Stimulated activated CD4-positive, alpha-beta T cell treated with anti-CD3 and anti-CD28 coated beads, Interleukin-2, amount 100 ng/mL, for 4 hours (primary cell): ENCODE results near the gene GPR87.

ENCODE experiments used
- DNase-seq: peaks from one replicate; pipeline ENCODE4 v3.0.0-alpha.2; 2020; ENCODE audit warnings: low read depth

Gene GPR87, protein sequence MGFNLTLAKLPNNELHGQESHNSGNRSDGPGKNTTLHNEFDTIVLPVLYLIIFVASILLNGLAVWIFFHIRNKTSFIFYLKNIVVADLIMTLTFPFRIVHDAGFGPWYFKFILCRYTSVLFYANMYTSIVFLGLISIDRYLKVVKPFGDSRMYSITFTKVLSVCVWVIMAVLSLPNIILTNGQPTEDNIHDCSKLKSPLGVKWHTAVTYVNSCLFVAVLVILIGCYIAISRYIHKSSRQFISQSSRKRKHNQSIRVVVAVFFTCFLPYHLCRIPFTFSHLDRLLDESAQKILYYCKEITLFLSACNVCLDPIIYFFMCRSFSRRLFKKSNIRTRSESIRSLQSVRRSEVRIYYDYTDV

DNA sequence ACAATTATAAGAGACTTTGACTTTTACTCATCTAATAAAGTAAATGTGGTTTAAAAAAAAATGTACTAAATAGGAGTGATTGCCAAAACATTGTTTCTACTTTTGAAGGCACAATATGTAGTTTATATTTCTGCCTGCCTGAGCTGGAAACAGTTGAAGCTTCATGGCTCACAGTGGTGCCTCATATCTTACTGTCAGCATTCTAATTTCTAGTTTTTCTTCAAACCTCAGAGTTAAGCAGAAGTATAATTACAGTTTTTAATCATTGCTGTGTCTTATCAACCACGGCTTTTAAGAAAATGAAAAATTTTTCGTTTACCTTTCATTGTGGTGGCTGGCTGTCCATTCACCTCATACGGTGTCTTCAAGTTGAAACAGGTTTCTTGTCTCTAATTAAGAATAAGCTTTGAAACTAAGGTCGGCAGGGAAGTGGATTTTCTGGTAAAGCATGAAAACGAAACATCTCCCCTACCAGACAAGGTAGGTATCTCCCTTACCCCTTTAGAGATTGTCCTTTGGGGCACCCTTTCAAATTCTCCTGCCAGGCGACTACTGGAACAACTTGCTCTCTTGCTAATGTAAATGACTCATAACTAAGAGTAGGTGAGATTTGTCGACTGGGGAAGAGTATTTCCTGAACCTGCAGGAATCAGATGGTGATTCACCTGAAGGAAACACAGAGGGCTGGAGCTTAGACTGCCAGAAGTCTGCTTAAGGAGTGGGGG lies at the start of gene GPR87:
Gene GPR87, minus strand, starts transcription at position 554 of the 725 bp plus-strand sequence. CDS start 16,720 bp downstream, outside the sequence.
- no peak for DNase-seq

DNA sequence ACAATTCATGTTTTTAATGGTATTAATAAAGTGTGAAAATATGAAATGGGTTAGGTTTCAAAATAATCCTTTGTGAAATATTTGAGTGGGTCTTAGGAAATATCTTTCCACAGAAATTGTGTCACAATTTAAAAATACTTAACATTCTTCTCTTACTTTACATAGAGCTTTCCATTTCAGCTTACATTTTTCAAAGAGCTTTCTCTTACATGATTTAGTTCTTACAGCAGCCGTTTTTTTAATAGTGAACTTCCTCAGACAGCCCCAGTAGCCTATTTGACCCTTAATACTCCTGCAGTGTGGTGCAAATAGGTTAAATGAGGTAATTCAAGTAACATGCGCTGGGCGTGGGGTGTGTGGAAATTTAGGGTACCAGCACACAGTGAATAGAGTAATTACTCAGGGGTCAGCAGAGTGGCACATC lies 46.1 kb upstream of the GPR87 start:
- no peak for DNase-seq

DNA sequence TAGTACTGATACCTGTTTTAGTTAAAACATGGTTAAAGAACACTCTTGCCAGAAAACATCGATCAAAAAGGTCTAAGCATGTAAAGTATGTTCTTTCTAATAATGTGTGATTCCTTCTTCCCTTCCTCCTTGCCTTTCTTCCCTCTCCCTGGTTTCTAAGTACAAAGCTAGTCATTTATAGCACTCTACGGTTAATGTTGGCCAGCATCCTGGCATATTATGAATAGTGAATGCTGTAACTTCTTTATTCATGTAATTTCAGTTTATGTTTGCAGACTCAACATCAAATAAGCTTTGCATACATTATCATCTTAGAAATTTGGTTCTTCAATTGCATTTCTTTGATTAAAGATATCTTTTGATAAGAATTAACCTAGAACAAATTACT lies 40.8 kb upstream of the GPR87 start:
- DNase-seq: no peak

DNA sequence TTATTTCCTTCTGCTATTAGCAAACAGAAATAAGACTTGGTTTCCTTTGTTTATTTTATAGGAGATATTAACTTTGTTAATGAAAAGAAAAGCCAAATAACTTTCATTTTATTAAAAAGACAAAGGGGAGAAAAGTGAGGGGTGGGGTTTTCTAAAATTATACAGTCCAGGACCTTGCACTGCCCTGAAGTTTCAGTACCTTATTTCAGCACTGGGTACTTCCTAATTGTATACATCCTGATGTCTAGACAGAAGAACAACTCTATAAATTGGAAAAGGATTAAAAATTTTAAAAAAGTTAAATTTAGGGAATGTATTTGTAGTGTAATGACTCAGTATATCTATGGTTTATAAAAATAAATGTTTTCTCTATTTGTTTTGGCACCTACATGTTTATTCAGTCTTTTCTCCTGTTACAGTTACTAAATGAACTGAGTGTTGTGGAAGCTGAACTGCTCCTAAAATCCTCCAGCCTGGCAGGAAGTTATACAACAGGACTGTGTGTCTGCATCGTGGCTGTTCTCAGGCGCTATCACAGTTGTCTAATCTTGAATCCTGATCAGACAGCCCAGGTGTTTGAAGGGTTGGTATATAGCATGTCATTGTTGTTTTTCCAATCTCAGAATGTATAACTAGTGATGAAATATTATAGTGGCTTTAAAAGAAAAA lies 40.3 kb upstream of the GPR87 start:
- DNase-seq: no peak

DNA sequence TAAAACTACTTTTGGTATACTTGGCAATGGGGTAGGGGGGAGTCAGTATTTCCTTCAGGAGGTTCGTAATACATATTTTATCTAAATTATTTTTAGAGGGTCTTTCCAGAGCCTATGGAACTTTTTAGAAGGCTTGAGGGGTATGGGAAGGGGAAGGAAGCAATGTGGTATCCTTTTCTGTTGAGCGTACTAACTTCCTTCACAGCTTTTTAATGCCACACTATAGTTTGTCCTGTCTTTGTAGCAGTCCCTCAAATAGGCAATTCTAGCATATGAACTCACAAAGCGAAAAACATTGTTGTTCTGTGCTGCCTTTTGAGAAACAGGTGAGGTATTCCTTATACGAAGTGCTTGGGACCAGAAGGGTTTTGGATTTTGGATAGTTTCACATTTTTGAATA lies 35.0 kb upstream of the GPR87 start:
- no peak for DNase-seq

DNA sequence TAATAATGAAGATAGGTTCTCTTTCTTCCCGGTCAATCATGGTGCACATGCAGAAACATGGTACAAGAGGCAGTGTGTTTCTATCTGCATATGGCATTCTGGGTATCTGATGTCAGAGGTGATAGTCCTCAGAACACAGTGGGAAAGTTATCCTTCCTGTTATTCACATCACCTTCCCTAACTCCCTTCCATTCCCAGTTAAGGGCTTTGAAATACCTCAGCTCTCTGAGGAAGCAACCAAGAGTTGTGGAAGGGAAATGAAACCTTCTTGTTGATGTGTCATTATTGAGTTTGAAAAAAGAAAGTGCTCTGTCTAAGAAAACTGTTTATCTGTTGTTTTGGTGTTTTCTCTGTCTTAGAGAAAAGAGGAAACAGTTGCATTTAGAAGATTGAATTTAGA lies 34.6 kb upstream of the GPR87 start:
- DNase-seq: no peak

DNA sequence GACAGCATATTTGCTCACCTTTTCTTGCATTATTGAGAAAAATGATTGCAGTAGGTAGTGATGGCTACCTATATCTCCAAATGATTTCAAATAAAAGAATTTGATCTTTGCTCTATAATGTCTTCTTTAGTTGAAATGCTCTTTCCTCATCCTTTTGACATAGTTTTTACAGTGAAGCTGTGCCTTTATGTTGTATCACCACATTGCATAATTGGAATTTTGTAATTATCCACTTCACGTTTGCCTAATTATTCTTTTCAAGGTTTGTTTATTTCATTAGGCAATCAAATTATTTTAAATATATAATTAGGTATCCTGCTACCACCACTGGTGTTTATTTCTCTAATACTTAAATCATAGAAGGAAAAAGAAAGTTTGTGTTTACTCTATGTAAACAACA lies 34.0 kb upstream of the GPR87 start:
- DNase-seq: no peak

DNA sequence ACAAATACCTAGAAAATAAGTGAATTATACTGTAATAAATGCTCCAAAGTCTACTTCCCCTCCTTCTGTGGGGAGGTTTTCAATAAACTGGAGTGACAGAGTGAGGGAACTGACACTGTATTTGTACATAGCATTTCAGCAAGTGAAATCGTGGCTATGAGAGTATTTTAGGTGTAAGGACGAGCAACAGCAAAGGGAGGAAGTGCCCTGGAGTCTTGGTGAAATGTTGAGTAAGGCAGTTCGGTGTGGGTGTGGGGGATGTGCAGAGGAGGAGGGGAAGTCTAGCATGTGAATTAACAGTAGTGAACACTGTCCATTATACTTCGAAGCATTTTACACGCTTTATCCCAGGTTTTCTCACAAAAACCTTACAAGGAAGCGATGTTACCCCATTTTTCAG lies 30.8 kb upstream of the GPR87 start:
- no peak for DNase-seq

DNA sequence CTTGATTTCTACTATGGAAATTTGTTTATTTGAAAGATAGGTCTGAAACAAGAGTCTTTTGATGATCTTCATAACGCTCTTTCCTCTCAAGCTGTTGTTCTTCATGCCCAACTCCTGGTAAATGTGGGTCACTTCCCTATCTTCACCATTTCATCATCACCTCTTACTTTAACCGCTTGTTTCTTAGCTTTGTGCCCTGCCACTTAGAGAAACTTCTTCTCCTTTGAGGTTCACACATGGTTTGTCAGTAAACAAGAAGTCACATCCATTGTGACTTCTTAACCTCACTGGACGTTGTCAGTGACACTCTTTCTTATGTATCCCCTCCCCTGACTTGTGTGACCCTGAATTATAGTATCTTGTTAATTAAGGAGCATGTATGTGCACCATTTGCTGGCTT lies 29.7 kb upstream of the GPR87 start:
- DNase-seq: no peak

DNA sequence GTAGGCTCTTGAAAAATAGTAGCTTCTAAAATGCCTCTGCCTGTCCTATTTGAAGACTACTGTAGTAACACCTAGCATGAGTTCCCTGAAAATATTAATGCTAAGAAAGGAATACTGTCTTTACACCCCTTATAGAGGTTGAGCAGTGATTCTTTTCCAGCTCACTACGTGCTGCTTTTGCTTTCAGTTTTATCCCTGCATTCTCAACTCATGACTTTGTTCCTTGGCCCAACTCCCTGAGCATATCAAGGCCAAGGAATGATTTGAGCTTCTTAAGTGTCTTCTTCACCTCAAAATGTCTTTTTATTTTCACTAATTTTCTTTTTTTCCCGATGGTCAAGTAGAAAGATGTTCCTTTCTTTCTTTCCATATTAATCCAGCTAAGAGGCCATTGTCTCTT lies 29.2 kb upstream of the GPR87 start:
- DNase-seq: no peak

DNA sequence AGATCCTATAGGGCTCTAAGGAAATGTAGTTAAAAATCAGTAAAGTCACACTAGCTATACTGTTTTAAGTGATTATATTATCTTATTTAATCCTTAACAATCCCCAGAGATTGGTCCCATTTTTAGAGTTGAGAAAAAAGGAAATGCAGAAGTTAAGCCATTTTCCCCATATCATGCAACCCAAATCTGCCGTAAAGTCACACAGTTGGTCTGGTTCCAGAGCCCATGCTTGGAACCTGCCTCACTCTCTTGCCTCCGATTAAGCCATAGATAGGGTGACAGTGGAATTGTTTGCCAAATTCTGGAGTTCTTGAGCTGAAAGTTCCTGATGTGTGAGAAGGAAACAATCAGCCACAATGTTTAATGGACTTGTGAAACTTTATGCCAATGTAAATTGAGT lies 15.1 kb upstream of the GPR87 start:
- no peak for DNase-seq

DNA sequence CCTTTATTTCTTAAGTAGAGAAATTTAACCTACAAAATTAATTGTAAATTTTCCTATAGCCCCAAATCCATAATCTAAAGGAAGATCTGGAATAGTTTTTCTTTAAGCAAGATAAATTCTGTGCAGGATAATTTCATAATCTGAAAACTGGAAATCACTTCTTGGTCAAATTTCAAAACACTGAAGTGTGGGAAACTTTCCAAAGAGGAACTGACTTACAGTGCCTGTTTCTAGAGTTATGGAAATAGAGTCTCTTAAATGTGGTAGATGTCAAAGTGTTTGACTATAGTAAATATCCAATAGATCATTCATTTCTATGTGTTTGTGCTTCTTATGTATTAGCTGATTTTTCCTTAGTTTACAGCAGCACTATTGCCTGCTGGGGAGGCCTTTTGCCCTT lies 14.3 kb upstream of the GPR87 start:
- no peak for DNase-seq

DNA sequence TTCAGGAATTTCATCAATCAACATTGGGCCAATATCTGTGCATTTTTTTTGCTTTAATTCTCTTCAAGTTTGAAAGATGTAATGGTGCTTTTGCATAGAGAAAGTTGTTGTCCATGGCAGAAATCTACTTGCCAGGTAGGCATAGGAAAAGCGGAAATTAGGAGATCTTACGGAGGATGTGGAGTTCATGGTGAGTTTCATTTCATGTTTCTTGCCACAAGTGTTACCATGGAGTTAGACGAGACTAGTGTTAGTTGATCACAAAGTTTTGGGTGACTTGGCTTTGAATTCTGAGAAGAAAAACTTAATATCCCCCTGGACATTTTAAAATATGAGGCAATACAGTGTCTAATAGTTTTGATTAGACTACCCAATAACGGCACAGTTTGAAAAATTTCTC lies 13.8 kb upstream of the GPR87 start:
- DNase-seq: no peak

DNA sequence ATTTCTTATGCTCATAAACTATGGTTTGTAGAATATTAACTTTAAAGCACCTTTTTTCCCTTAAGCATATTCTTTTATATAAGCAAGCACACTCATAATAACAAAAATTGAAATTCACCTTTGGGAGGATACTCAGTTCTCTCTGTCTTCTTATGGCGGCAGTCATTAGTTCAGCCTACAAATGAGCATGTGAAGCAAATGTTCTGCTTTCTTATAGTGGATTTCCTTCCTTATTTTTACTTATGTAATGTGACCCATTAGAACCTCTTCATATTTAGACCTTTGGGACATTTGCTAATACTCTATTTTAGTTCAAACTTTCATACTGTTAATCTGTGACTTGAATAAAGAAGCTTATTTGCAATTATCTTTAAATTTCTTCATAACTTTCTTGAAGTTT lies 12.7 kb upstream of the GPR87 start, which contains the start of gene P2RY13:
Gene P2RY13, minus strand, starts transcription at position 187 of the 400 bp plus-strand sequence. Its CDS starts 21 bp downstream, at position 166.
- DNase-seq: no peak

DNA sequence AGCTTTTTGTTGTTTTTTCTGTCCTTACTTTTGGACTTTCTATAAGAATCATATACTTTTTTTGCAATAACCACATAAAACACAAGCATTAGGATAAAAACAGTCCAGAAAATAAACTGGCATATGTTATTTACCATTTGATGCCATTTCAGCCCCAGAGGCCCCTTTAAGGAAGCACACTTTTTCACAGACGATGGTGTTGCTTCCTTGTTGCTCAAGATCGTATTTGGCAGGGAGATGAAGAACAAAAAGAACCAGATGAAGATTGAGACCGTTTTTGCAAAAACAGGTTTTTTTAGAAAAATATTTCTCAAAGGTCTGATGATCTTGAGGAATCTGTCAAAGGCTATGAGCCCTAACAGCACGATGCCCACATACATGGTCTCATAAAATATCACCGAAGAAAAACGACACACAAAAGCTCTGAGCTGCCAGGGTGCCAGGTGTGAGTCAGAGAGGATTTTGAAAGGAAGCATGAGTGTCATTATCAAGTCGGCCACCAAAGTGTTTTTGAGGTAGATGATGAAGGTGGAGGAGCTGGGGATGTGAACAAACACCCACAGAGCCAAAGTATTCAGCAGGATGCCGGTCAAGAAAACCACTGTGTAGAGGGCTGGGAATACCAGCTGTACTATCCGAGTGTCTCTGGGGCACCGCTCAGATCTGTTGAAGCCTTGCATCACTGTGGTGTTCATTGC lies 11.8 kb upstream of the GPR87 start:
- DNase-seq: no peak

DNA sequence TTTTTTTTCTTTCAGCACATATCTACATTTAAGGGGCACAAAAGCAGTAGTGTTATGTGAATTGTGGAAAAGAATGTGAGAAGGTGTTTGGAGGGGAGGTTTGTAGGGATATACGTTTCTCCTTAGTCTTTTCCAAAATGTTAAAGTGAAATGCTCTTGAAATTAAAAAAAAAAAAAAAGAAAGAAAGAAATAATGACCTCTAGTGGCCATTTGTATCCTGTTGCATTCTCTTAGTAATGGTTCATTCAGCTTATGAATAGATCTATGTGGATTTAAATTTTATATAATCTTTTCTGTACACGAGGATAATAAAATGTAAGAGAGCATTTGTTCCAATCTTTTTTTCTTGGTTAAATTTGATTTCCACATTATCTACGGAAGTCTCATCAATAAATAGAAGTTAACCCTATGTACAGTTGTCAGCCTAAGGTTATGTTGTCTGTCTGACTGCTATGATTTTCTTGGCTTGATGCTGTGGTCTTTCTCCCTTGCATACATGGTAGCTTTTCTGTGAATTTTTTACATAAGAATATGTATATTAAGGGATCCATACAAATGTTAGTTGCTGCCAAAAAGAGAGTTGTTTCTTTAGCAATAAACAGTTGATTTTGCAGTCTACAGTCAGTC lies 11.1 kb upstream of the GPR87 start:
- DNase-seq: no peak

DNA sequence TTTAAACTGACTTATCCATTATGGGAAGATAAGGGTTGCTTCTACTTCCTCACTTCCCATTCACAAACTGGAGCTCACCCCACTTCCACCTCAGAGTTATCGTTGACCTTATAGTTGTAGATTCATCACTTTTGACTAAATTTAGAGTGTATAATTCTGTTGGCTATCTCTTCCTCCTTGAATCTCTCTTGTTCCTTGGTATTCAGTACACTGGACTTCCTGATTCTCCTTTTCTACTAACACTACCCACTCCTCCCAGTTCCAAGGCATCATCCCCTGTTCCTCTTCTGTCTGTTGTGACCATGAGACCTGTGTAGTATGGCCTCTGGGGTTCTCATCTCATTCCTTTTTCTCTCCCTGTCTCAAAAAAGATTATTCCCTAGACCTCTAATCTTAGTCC lies 5.9 kb upstream of the GPR87 start:
- DNase-seq: no peak

DNA sequence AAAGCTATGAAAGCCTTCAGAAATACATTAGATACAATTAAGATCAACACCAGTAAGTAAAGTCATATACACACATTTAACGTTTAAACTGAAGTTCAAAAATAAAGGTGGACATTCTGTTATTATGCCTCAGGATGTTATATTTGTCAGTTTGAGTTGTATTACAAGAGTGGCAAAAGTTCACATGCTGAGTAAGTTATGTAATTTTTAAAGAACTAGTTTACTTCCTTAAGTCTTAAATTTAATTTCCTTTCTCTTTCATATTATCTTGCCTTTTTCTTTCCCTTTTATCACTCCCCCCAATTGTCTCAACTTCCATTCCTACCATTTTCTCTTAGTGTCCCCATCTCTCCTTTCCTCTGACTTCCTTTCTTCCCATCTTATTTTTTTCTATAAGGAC lies 4.9 kb upstream of the GPR87 start:
- DNase-seq: no peak

DNA sequence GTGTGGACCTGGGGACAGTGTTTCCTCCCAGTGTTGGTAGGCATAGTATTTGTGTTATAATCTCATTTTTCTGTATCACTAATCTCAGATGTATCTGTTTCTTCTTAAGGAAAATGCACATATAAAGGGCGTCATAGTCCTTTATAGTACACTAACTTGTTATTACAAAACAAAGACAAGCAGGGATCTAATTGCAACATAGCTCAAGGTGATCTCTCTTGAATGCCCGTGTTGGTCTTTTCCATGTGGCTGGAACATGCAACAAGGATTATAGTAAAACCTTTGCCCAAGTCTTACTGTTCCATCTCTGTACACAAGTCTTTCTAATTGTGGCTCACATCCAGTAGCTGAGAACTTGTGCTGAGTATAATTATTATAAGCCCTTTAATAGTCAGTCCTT lies 3.5 kb upstream of the GPR87 start:
- no peak for DNase-seq

DNA sequence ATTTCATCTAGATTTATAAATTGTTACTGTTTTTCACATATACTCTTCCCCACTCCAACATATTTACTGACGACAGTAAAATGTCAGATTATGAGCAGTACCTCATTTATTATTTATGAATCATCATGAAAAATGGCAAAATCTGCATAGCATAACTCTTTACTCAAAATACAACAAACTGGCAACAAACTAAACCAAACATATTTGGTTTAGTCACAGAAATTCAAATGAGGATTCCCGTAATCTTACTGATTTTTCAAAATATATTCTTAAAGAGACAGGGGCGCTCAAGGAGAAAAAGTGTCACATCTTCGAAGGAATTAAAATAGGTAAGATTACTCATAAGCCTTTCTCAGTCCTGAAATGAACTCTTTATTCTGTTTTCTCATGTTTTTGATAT lies 3.0 kb upstream of the GPR87 start:
- DNase-seq: no peak

DNA sequence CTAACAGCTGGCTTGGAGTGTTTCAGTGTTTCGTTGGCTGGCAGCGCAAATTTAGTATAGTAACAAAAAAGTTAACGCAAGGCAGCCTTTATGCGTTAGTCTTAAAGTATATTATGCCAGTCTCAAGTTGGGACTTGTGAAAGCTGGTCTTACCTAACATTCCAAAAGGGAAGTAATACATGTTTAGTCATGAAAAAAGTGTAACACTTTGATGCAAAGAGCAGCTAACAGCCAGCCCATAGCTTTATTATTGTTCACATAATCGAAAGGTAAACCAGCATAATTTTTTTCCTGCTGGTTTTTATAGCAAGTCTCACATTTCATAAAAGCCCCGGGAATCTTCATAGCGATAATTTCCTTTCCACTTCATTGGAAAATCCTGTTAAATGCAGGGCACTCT lies 2.4 kb upstream of the GPR87 start:
- DNase-seq: no peak

DNA sequence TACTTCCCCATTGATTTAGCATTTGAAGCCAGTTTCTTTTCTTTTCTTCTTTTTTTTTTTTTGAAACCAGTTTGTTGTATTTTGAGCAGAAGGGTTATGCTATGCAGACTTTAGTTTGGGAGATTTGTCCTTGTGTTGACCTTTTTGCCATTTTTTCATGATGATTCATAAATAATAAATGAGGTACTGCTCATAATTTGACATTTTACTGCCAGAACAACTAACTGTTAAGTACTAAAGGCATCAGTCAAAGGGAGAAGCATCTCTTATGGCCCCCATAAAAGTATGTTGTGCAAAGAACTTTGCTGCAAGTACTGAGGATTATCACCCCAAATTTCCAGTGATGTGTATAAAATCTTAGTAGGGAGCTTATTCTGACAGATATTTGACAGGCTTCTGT lies 1.7 kb upstream of the GPR87 start:
- no peak for DNase-seq
